Central memory CD8-positive, alpha-beta T cell (primary cell): ENCODE measurements around the gene MED29.

ENCODE experiments used
- ATAC-seq: fragments of 150-1000 bp; cut with Tn5 transposase; replicated peaks from 2 replicates; pipeline ENCODE4 v1.10.0; 2022; ENCODE audit warnings: mild to moderate bottlenecking, moderate FRiP score, moderate number of reproducible peaks; ENCODE audit not compliant: poor library complexity, severe bottlenecking; ENCODE audit errors: extremely low read depth
- DNase-seq, 2 donors: peaks; one replicate each; pipeline ENCODE4 v3.0.0; 2021; ENCODE audit warnings: low spot score in 2 of 2
- H3K27ac Mint-ChIP-seq: one replicate; pipeline ENCODE4 v1.8.0; 2022; ENCODE audit warnings: low read depth, mild to moderate bottlenecking, moderate library complexity, mixed read lengths
- H3K27me3 Mint-ChIP-seq: one replicate; pipeline ENCODE4 v1.8.0; 2022; ENCODE audit warnings: mixed read lengths
- H3K36me3 Mint-ChIP-seq: one replicate; pipeline ENCODE4 v1.8.0; 2022; ENCODE audit warnings: mild to moderate bottlenecking, moderate library complexity, mixed read lengths; ENCODE audit not compliant: insufficient read depth
- H3K4me1 Mint-ChIP-seq: one replicate; pipeline ENCODE4 v1.8.0; 2022; ENCODE audit warnings: mixed read lengths
- H3K4me3 Mint-ChIP-seq: one replicate; pipeline ENCODE4 v1.8.0; 2022; ENCODE audit warnings: mild to moderate bottlenecking, moderate library complexity, mixed read lengths
- H3K9me3 Mint-ChIP-seq: one replicate; pipeline ENCODE4 v1.8.0; 2022; ENCODE audit warnings: mixed read lengths

Gene MED29

DNA sequence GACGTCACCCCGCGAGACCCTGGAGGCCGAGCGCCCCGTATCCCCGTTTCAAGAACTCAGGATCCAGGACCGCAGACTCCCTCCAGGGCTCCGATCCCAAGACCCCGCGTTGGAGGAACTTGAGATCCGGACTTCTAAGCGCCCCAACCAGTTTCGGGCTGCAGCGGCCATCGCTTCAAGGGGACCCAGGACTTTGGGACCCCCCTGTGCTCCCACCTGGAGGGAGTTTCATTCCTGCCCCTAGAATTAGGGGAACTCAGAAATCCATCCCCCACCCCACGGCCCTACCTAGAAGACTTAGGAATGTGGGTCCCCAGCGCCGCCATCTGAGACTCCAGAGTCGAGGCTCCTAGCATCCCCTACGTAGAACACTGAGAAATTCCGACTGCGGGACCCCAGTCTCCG, 21.7 kb downstream of the MED29 start:
- H3K4me1 Mint-ChIP-seq, result peaks cover 56% of the 10 kb centered on the region
- H3K4me3 Mint-ChIP-seq, result peak overlapping the region; percentile 80
- no peaks in the 10 kb centered on the region for H3K27me3 Mint-ChIP-seq
- H3K9me3 Mint-ChIP-seq, result peaks cover 5% of the 10 kb centered on the region
- no peak for ATAC-seq
- H3K36me3 Mint-ChIP-seq, result peaks cover 63% of the 10 kb centered on the region
- peak overlapping the region; percentile 100 for H3K27ac Mint-ChIP-seq
- DNase-seq, result no peak

- peak overlapping the region; percentile 100 for H3K27ac Mint-ChIP-seq
- H3K27me3 Mint-ChIP-seq, result no peaks in the 10 kb centered on the region
- no peak for DNase-seq
- H3K4me1 Mint-ChIP-seq, result peaks cover 51% of the 10 kb centered on the region
- no peak for ATAC-seq
- peaks cover 5% of the 10 kb centered on the region for H3K9me3 Mint-ChIP-seq
- H3K36me3 Mint-ChIP-seq, result peaks cover 60% of the 10 kb centered on the region
- H3K4me3 Mint-ChIP-seq, result peak overlapping the region; percentile 80
These were observed 22.2 kb downstream of the MED29 start for GRCh38 chr19:39413272-39413910.

- Mint-ChIP-seq H3K27me3 (no peaks in the 10 kb centered on the region), H3K27ac (peak overlapping the region; percentile 100), H3K36me3 (peaks cover 54% of the 10 kb centered on the region), H3K9me3 (peaks cover 5% of the 10 kb centered on the region), H3K4me3 (peak overlapping the region; percentile 80), H3K4me1 (peaks cover 44% of the 10 kb centered on the region)
- no peak for ATAC-seq
- no peak for DNase-seq
These were observed 22.9 kb downstream of the MED29 start for GRCh38 chr19:39413911-39414608.

DNA sequence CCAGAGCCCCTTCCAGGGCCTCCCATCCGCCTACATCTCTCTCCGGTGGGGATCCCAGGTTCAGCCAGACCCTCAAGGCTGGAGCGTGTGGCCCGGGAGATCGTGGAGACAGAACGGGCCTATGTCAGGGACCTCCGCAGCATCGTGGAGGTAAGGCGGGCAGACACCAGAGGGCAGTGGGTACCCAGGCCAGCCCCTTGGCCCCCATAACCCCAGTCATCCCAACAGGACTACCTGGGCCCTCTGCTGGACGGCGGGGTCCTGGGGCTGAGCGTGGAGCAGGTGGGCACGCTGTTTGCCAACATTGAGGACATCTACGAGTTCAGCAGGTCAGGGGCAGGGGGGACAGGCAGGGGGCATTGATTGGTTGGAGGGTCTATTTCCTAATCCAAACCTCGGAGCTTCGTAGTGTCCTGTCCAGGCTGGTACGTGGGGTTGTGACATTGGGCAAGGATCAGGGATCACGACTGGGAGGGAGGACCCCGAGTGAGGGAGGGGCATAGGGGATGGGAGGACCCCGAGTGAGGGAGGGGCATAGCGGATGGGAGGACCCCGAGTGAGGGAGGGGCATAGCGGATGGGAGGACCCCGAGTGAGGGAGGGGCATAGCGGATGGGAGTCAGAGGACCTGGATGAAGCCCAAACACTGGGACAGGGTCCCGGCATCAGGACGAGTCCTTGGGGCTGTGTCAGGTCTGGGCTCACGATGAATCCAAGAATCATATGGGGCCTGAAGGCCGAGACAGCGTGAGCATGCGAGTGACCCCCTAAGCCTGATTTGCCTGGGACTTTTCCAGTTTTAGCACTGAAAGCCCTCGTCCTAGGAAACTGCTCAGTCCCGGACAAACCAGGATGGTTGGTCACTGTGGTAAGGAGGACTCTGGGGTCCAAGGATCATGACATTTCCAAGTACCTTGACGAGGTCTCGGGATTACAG, 24.2 kb downstream of the MED29 start:
- H3K4me3 Mint-ChIP-seq, result peak overlapping the region; percentile 25
- peaks cover 47% of the 10 kb centered on the region for H3K36me3 Mint-ChIP-seq
- H3K9me3 Mint-ChIP-seq, result peaks cover 5% of the 10 kb centered on the region
- ATAC-seq (no peak), DNase-seq (no peak)
- no peaks in the 10 kb centered on the region for H3K27me3 Mint-ChIP-seq
- peaks cover 34% of the 10 kb centered on the region for H3K4me1 Mint-ChIP-seq
- H3K27ac Mint-ChIP-seq, result peak overlapping the region; percentile 90

GRCh38 chr19:39416152-39417120, 25.3 kb downstream of the MED29 start:
- Mint-ChIP-seq H3K36me3 (peaks cover 42% of the 10 kb centered on the region), H3K9me3 (peaks cover 5% of the 10 kb centered on the region), H3K27me3 (no peaks in the 10 kb centered on the region), H3K4me3 (no peak overlapping the region), H3K27ac (no peak overlapping the region), H3K4me1 (peaks cover 23% of the 10 kb centered on the region)
- DNase-seq, result no peak
- ATAC-seq, result no peak

DNA sequence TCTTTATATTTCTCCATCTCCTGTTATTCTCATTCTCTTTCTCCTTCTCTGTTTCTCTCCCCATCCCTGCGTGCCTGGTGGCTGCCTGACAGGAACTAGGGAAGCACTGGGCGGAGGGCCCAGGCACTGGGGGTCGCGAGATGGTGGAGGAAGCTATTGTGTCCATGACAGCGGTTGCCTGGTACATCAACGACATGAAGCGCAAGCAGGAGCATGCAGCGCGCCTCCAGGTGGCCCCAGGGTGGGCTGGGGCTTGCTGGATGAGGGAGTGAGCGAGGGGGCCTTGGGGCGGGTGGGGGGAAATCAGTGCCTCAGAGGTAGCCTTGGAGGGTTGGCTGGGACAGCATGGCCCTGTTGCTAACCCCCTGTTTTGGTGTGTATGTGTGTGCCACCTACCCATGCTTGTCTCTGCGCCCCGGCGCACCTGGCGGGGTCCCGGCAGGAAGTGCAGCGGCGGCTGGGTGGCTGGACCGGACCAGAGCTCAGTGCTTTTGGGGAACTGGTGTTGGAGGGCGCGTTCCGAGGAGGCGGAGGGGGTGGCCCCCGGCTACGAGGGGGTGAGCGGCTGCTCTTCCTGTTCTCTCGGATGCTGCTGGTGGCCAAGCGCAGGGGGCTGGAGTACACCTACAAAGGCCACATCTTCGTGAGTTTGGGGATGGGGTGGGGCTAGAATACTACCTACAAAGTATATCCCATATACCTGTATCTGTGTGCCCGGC, 26.4 kb downstream of the MED29 start:
- Mint-ChIP-seq H3K36me3 (peaks cover 34% of the 10 kb centered on the region), H3K4me1 (peaks cover 14% of the 10 kb centered on the region), H3K27ac (no peak overlapping the region), H3K27me3 (no peaks in the 10 kb centered on the region), H3K9me3 (no peaks in the 10 kb centered on the region), H3K4me3 (no peak overlapping the region)
- ATAC-seq, result no peak
- no peak for DNase-seq

DNA sequence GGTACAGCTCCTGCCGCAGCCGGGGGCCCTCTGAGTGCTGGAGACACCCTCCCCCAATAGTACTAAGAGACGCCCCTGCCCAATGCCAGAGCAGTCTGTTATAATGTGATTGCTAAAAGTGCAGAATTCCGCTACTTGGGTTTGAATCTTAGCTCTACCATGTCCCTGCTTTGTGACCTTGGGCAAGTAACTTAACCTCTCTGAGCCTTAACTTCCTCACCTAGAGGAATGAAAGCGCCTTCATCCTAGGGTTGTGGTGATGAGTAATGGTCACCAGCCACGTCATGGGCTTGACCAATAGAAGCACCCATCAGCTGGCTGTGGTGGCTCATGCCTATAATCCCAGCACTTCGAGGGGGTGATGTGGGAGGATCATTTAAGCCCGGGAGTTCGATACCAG, 27.8 kb downstream of the MED29 start:
- H3K36me3 Mint-ChIP-seq, result peaks cover 33% of the 10 kb centered on the region
- no peaks in the 10 kb centered on the region for H3K9me3 Mint-ChIP-seq
- DNase-seq, result no peak
- no peak overlapping the region for H3K4me3 Mint-ChIP-seq
- ATAC-seq, result no peak
- H3K4me1 Mint-ChIP-seq, result peaks cover 8% of the 10 kb centered on the region
- no peak overlapping the region for H3K27ac Mint-ChIP-seq
- no peaks in the 10 kb centered on the region for H3K27me3 Mint-ChIP-seq

DNA sequence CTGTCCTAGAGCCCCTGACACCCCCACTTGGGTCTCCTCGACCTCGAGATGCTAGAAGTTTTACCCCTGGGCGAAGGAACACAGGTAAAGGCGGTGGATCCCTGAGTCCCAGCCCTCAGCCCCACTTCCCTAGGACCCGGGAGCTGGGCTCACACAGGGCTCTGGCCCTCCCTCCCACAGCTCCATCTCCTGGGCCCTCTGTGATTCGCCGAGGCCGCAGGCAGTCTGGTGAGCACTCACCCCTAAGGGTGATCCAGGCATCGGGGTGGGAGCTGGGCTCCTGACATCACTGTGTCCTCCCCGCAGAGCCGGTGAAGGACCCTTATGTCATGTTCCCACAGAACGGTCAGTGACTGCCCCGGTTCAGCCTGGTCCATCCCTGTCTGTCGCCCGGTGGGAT, 29.6 kb downstream of the MED29 start:
- peaks cover 30% of the 10 kb centered on the region for H3K36me3 Mint-ChIP-seq
- peaks cover 6% of the 10 kb centered on the region for H3K4me1 Mint-ChIP-seq
- no peak overlapping the region for H3K27ac Mint-ChIP-seq
- H3K4me3 Mint-ChIP-seq, result no peak overlapping the region
- H3K9me3 Mint-ChIP-seq, result no peaks in the 10 kb centered on the region
- DNase-seq (no peak), ATAC-seq (no peak)
- H3K27me3 Mint-ChIP-seq, result no peaks in the 10 kb centered on the region

DNA sequence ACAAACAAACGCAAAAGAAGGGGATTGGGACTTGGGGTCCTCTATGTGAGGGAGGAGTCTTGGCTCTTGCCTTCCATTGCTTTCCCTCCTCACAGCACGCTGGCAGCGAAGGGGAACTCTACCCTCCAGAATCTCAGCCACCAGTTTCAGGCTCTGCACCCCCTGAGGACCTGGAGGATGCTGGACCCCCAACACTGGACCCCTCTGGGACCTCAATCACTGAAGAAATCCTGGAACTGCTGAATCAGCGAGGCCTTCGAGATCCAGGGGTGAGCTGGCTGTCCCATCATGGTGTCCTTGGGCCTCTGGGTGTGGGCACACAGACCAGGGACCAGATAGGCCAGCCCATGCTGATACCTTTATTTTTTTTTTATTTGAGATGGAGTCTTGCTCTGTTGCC, 30.8 kb downstream of the MED29 start:
- Mint-ChIP-seq H3K27me3 (no peaks in the 10 kb centered on the region), H3K4me1 (peaks cover 6% of the 10 kb centered on the region), H3K27ac (no peak overlapping the region), H3K36me3 (peaks cover 29% of the 10 kb centered on the region), H3K9me3 (no peaks in the 10 kb centered on the region), H3K4me3 (no peak overlapping the region)
- ATAC-seq (no peak), DNase-seq (no peak)

GRCh38 chr19:39423258-39424086, 32.3 kb downstream of the MED29 start:
- no peaks in the 10 kb centered on the region for H3K9me3 Mint-ChIP-seq
- H3K4me1 Mint-ChIP-seq, result peaks cover 6% of the 10 kb centered on the region
- ATAC-seq (no peak), DNase-seq (no peak)
- no peak overlapping the region for H3K27ac Mint-ChIP-seq
- peaks cover 26% of the 10 kb centered on the region for H3K36me3 Mint-ChIP-seq
- no peak overlapping the region for H3K4me3 Mint-ChIP-seq
- no peaks in the 10 kb centered on the region for H3K27me3 Mint-ChIP-seq

DNA sequence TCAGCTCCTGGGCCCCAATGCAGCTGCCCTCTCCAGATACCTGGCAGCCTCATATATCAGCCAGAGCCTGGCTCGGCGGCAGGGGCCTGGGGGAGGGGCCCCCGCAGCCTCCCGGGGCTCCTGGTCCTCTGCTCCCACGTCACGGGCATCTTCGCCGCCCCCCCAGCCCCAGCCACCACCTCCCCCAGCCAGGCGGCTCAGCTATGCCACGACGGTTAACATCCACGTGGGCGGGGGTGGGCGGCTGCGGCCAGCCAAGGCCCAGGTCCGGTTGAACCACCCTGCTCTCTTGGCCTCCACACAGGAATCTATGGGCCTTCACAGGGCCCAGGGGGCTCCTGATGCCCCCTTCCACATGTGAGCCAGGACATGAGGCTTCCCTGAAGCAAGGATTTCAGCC, 33.8 kb downstream of the MED29 start:
- peaks cover 19% of the 10 kb centered on the region for H3K36me3 Mint-ChIP-seq
- H3K4me1 Mint-ChIP-seq, result peaks cover 6% of the 10 kb centered on the region
- no peak for DNase-seq
- no peak for ATAC-seq
- H3K4me3 Mint-ChIP-seq, result no peak overlapping the region
- H3K27me3 Mint-ChIP-seq, result no peaks in the 10 kb centered on the region
- no peak overlapping the region for H3K27ac Mint-ChIP-seq
- H3K9me3 Mint-ChIP-seq, result no peaks in the 10 kb centered on the region
